Liver (tissue), 3 donors: ENCODE results near the gene TMEM151B.

Source experiments
- EGR1 ChIP-seq, 2 donors: IDR thresholded peaks; 2 replicates each; pipeline ENCODE4 v1.6.1; 2016 to 2018; ENCODE audit warnings: antibody characterized with exemption in 2 of 2, low read depth in 2 of 2
- HNF4G ChIP-seq: IDR thresholded peaks from 2 replicates; pipeline ENCODE4 v1.6.1; 2016; ENCODE audit warnings: antibody characterized with exemption
- JUND ChIP-seq, 2 donors: IDR thresholded peaks; 2 replicates each; pipeline ENCODE4 v1.6.1; 2016; ENCODE audit warnings: antibody characterized with exemption in 2 of 2
- RAD21 ChIP-seq, 2 donors: IDR thresholded peaks; 2 replicates each; pipeline ENCODE4 v1.6.1; 2016; ENCODE audit warnings: antibody characterized with exemption in 2 of 2, mild to moderate bottlenecking in 2 of 2
- REST ChIP-seq: IDR thresholded peaks from 2 replicates; pipeline ENCODE4 v1.6.1; 2016; ENCODE audit warnings: antibody characterized with exemption, mild to moderate bottlenecking
- SP1 ChIP-seq: IDR thresholded peaks from 2 replicates; pipeline ENCODE4 v1.6.1; 2018; ENCODE audit warnings: antibody characterized with exemption, mild to moderate bottlenecking
- TAF1 ChIP-seq: conservative IDR thresholded peaks from 2 replicates; pipeline ENCODE4 v1.6.1; 2016; ENCODE audit warnings: antibody characterized with exemption, mild to moderate bottlenecking
- YY1 ChIP-seq: IDR thresholded peaks from 2 replicates; pipeline ENCODE4 v1.6.1; 2016; ENCODE audit warnings: antibody characterized with exemption, mild to moderate bottlenecking
- TF ChIP-seq, protein P1 (sequence below): fragments of 150-350 bp; IDR thresholded peaks from 2 replicates; pipeline ENCODE4 v1.5.1; 2017; ENCODE audit warnings: improper control_type of control experiment, low read depth, low read length; ENCODE audit not compliant: missing input control
- TF ChIP-seq, protein P2 (sequence below): IDR thresholded peaks from 2 replicates; pipeline ENCODE4 v1.6.1; 2016; ENCODE audit warnings: antibody characterized with exemption
- donor health status: healthy.
- donor health status: healthy.

GRCh38 chr6:44349904-44350649, 79.8 kb downstream of the TMEM151B start:
- TF ChIP-seq HNF4G (peak; percentile 84), RAD21 (IDR thresholded peaks at IDR 0.05) (peak; percentile 18 to 51), EGR1 (IDR thresholded peaks at IDR 0.05; ENCODE audit: low read depth in 2 of 2) (peak in 1 of 2 donors; percentile 56), REST (peak; percentile 44), SP1 (peak; percentile 94), YY1 (peak; percentile 76), JUND (IDR thresholded peaks at IDR 0.05) (peak in 1 of 2 donors; percentile 27), TAF1 (no peak)
- TF ChIP-seq, protein P1, sequence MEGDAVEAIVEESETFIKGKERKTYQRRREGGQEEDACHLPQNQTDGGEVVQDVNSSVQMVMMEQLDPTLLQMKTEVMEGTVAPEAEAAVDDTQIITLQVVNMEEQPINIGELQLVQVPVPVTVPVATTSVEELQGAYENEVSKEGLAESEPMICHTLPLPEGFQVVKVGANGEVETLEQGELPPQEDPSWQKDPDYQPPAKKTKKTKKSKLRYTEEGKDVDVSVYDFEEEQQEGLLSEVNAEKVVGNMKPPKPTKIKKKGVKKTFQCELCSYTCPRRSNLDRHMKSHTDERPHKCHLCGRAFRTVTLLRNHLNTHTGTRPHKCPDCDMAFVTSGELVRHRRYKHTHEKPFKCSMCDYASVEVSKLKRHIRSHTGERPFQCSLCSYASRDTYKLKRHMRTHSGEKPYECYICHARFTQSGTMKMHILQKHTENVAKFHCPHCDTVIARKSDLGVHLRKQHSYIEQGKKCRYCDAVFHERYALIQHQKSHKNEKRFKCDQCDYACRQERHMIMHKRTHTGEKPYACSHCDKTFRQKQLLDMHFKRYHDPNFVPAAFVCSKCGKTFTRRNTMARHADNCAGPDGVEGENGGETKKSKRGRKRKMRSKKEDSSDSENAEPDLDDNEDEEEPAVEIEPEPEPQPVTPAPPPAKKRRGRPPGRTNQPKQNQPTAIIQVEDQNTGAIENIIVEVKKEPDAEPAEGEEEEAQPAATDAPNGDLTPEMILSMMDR: no peak
- TF ChIP-seq, protein P2, sequence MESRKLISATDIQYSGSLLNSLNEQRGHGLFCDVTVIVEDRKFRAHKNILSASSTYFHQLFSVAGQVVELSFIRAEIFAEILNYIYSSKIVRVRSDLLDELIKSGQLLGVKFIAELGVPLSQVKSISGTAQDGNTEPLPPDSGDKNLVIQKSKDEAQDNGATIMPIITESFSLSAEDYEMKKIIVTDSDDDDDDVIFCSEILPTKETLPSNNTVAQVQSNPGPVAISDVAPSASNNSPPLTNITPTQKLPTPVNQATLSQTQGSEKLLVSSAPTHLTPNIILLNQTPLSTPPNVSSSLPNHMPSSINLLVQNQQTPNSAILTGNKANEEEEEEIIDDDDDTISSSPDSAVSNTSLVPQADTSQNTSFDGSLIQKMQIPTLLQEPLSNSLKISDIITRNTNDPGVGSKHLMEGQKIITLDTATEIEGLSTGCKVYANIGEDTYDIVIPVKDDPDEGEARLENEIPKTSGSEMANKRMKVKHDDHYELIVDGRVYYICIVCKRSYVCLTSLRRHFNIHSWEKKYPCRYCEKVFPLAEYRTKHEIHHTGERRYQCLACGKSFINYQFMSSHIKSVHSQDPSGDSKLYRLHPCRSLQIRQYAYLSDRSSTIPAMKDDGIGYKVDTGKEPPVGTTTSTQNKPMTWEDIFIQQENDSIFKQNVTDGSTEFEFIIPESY: peak; percentile 88
